ENCODE data around the gene PARD3B. TPM values are rescaled to one million over a fixed set of nuclear protein-coding genes. Genes with fewer than 3 reads are reported as not detected.

Gene PARD3B
- total and polyA plus RNA-seq, 2 of the 8 experiments (the other 6 are each of a cell fraction or from before 2014, with no cell fraction given) = 1.2 to 5.7 TPM

DNA sequence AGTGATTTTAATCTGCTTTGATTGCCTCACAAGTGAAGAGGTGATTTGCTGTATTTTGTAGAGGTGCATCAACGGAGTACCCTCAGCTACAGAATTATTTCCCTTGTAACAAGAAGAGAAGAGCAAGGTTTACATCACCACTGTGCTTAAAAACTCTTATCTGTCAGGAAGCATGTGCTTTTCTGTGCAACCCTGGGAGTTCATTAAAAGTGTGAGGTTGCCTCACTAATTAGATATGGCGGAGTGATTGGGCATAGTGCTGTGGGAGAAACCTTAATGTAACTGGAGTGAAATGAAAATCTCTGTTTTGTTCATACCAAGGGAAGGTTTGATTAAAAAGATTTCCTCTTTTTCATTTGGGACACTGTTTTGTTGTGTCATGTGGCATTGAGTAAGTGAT lies 544.7 kb downstream of the PARD3B start:
- no peak overlapping the region for H2BK20ac ChIP-seq (ENCODE audit: low read length)
- H3K36me3 ChIP-seq (ENCODE audit: control insufficient read depth in 2 of 4, insufficient read depth in 4 of 4, low read length in 3 of 4) = no peaks in the 10 kb centered on the region
- WGBS, 2 experiments (ENCODE audit: extremely low coverage in 1 of 2, insufficient coverage in 1 of 2, insufficient read length in 1 of 2, insufficient replicate concordance in 2 of 2, low coverage in 1 of 2, low lambda C conversion rate in 2 of 2, missing lambda C conversion rate in 1 of 2) = 91% methylated on average over 2 of the region's 2 CpGs; no CpG with 5 or more reads in 1 of the 2 experiments
- no peak overlapping the region for H4K91ac ChIP-seq (replicated peaks; ENCODE audit: insufficient read length, low read length)
- H3K4me2 ChIP-seq (ENCODE audit: insufficient read depth in 1 of 2, low read depth in 2 of 2, low read length in 2 of 2) = no peak overlapping the region
- no peaks in the 10 kb centered on the region for H3K79me2 ChIP-seq (ENCODE audit: control insufficient read depth in 1 of 2, insufficient read depth in 2 of 2, low read length in 2 of 2)
- H3K4ac ChIP-seq (replicated peaks; ENCODE audit: insufficient read length, low read depth, low read length) = no peak overlapping the region
- no peak overlapping the region for H3K18ac ChIP-seq (ENCODE audit: extremely low read depth, low read length)
- H2BK5ac ChIP-seq (ENCODE audit: low read depth, low read length) = no peak overlapping the region
- H2BK12ac ChIP-seq (ENCODE audit: low read depth, low read length) = no peak overlapping the region
- no peaks in the 10 kb centered on the region for H4K20me1 ChIP-seq (replicated peaks in 1 of 2; ENCODE audit: control insufficient read depth in 1 of 2, insufficient read depth in 2 of 2, low read length in 2 of 2)
- no peak overlapping the region for H2BK15ac ChIP-seq (ENCODE audit: low read length)
- H2BK120ac ChIP-seq (replicated peaks; ENCODE audit: low read depth, low read length) = no peak overlapping the region
- H3K23me2 ChIP-seq (ENCODE audit: low read depth, low read length) = no peaks in the 10 kb centered on the region
- no peak overlapping the region for H2AFZ ChIP-seq (ENCODE audit: low read length)
- POLR2A ChIA-PET (ENCODE audit: partially characterized antibody) = no interaction called here
- no peaks in the 10 kb centered on the region for H3K9me3 ChIP-seq (ENCODE audit: insufficient read depth in 2 of 2, low read depth in 1 of 2, low read length in 1 of 2)
- no peaks in the 10 kb centered on the region for H3K27me3 ChIP-seq (replicated peaks in 1 of 4; ENCODE audit: control insufficient read depth in 3 of 4, extremely low read depth in 1 of 4, insufficient read depth in 3 of 4, low read length in 3 of 4)
- H3K23ac ChIP-seq (ENCODE audit: insufficient read length) = no peak overlapping the region
- H4K5ac ChIP-seq (ENCODE audit: insufficient read length, low read depth, low read length) = no peak overlapping the region
- no peak overlapping the region for H3K4me3 ChIP-seq (ENCODE audit: extremely low read depth in 1 of 4, insufficient read depth in 2 of 4, low read depth in 3 of 4, low read length in 4 of 4)
- CTCF ChIA-PET (ENCODE audit: partially characterized antibody) = no interaction called here
- no peak overlapping the region for H3K14ac ChIP-seq (ENCODE audit: insufficient read length)
- no peak for FAIRE-seq
- no peaks in the 10 kb centered on the region for H3K79me1 ChIP-seq (ENCODE audit: low read depth, low read length)
- no peak overlapping the region for H4K8ac ChIP-seq (ENCODE audit: extremely low read depth, insufficient read depth, low read length)
- H2AK5ac ChIP-seq (ENCODE audit: low read depth, low read length) = no peak overlapping the region
- no peak overlapping the region for H3K27ac ChIP-seq (ENCODE audit: low read depth, low read length)
- no peak for DNase-seq (ENCODE audit: low read depth in 1 of 2, low spot score in 2 of 2)
- H3K9ac ChIP-seq (replicated peaks in 1 of 4; ENCODE audit: extremely low read depth in 1 of 4, low read depth in 3 of 4, low read length in 3 of 4) = no peak overlapping the region
- no peaks in the 10 kb centered on the region for H3K4me1 ChIP-seq (replicated peaks in 1 of 4; ENCODE audit: control insufficient read depth in 3 of 4, insufficient read depth in 4 of 4, low read length in 3 of 4)
- no peak overlapping the region for H3K56ac ChIP-seq (replicated peaks; ENCODE audit: insufficient read length, low read depth, low read length)
- no peak for TF ChIP-seq USF2 (IDR thresholded peaks at IDR 0.05; ENCODE audit: low read length)
- no peak for TF ChIP-seq RAD21 (IDR thresholded peaks at IDR 0.05 in 1 of 2, conservative IDR thresholded peaks at IDR 0.05 in 1 of 2; ENCODE audit: low read depth in 2 of 2, low read length in 2 of 2)
- TF ChIP-seq JUN (IDR thresholded peaks at IDR 0.05; ENCODE audit: low read depth, low read length) = no peak
- TF ChIP-seq KDM1A (IDR thresholded peaks at IDR 0.05; ENCODE audit: borderline replicate concordance, low read length) = no peak
- TF ChIP-seq SIN3A (conservative IDR thresholded peaks at IDR 0.05 in 1 of 2, IDR thresholded peaks at IDR 0.05 in 1 of 2; ENCODE audit: low read depth in 1 of 2, low read length in 2 of 2) = no peak
- TF ChIP-seq CBX8 (IDR thresholded peaks at IDR 0.05; ENCODE audit: borderline replicate concordance, low read depth, low read length) = no peak
- TF ChIP-seq RXRA (IDR thresholded peaks at IDR 0.05; ENCODE audit: insufficient read depth, low read depth, low read length) = no peak
- no peak for TF ChIP-seq POU5F1 (IDR thresholded peaks at IDR 0.05; ENCODE audit: low read depth, low read length)
- no peak for TF ChIP-seq TAF7 (optimal IDR thresholded peaks at IDR 0.05; ENCODE audit: borderline replicate concordance, low read depth, low read length)
- TF ChIP-seq RNF2 (IDR thresholded peaks at IDR 0.05; ENCODE audit: borderline replicate concordance, low read depth, low read length, missing control alignments, poor library complexity, severe bottlenecking) = no peak
- no peak for TF ChIP-seq RBBP5 (IDR thresholded peaks at IDR 0.05; ENCODE audit: borderline replicate concordance, low read depth, low read length)
- TF ChIP-seq SP4 (IDR thresholded peaks at IDR 0.05; ENCODE audit: low read length) = no peak
- no peak for TF ChIP-seq TBP (IDR thresholded peaks at IDR 0.05; ENCODE audit: low read depth, low read length)

Data from H1 (cell line).